IMR-90 (cell line): ENCODE data around the gene DDHD1. TPM values are rescaled to one million over a fixed set of nuclear protein-coding genes. Genes with fewer than 3 reads are reported as not detected.

ENCODE experiments used
- ATAC-seq: fragments of 200-7000 bp; cut with Tn5 transposase; 2 replicates; pipeline ENCODE4 v1.9.1; 2020; ENCODE audit warnings: low read depth, mild to moderate bottlenecking, moderate library complexity
- BruUV-seq: library from RNA; stranded (reverse); fragments of 400-500 nt; replicated peaks from 2 replicates; lab custom pipeline; 2021; lab: Mats Ljungman, UMichigan
- CTCF ChIA-PET: fragments of 300-600 bp; formaldehyde crosslinking; extraction: SDS; loops from one replicate; lab custom pipeline; 2021; ENCODE audit warnings: antibody characterized with exemption; lab: Yijun Ruan, JAX
- POLR2A ChIA-PET: fragments of 300-600 bp; sonication (Branson Sonifier 250); formaldehyde crosslinking; loops from one replicate; lab custom pipeline; 2022; ENCODE audit warnings: antibody characterized with exemption; ENCODE audit not compliant: unreplicated experiment; lab: Charles Lee
- DNase-seq: peaks from one replicate; pipeline ENCODE4 v3.0.0; 2013
- H2AFZ ChIP-seq: replicated peaks from 2 replicates; pipeline ENCODE3; 2013; ENCODE audit warnings: low read length, mild to moderate bottlenecking; ENCODE audit not compliant: poor library complexity
- H2AK5ac ChIP-seq: 2 replicates; pipeline ENCODE4 v1.6.1; 2013; ENCODE audit warnings: low read depth, low read length, inconsistent platforms
- H2AK9ac ChIP-seq: replicated peaks from 2 replicates; pipeline ENCODE3; 2013; ENCODE audit warnings: mild to moderate bottlenecking, low read depth, low read length, moderate library complexity; ENCODE audit not compliant: poor library complexity
- H2BK120ac ChIP-seq: 2 replicates; pipeline ENCODE4 v1.6.1; 2013; ENCODE audit warnings: low read depth, low read length, inconsistent platforms
- H2BK15ac ChIP-seq: 3 replicates; pipeline ENCODE4 v1.6.1; 2013; ENCODE audit warnings: low read depth, low read length, inconsistent platforms
- H2BK20ac ChIP-seq: 2 replicates; pipeline ENCODE4 v1.6.1; 2013; ENCODE audit warnings: low read depth, mild to moderate bottlenecking, inconsistent platforms, low read length, moderate library complexity
- H2BK5ac ChIP-seq: 2 replicates; pipeline ENCODE4 v1.6.1; 2013; ENCODE audit warnings: mild to moderate bottlenecking, low read depth, low read length, inconsistent platforms; ENCODE audit not compliant: poor library complexity, severe bottlenecking
- H3K14ac ChIP-seq: replicated peaks from 2 replicates; pipeline ENCODE4 v1.6.1; 2013; ENCODE audit warnings: low read depth, low read length, inconsistent platforms
- H3K18ac ChIP-seq: 2 replicates; pipeline ENCODE4 v1.6.1; 2013; ENCODE audit warnings: low read depth, low read length, control low read depth
- H3K23ac ChIP-seq: 2 replicates; pipeline ENCODE4 v1.6.1; 2013; ENCODE audit warnings: low read depth, low read length, inconsistent platforms
- H3K27ac ChIP-seq: 2 replicates; pipeline ENCODE4 v1.5.1; 2013; ENCODE audit warnings: mild to moderate bottlenecking, control low read depth, low read length; ENCODE audit not compliant: insufficient read depth
- H3K27me3 ChIP-seq: 2 replicates; pipeline ENCODE4 v1.6.1; 2013; ENCODE audit warnings: low read length; ENCODE audit not compliant: control insufficient read depth, insufficient read depth
- H3K36me3 ChIP-seq: 2 replicates; pipeline ENCODE4 v1.6.1; 2013; ENCODE audit warnings: low read length, mixed read lengths; ENCODE audit not compliant: control insufficient read depth, insufficient read depth
- H3K4ac ChIP-seq: 2 replicates; pipeline ENCODE4 v1.6.1; 2013; ENCODE audit warnings: low read depth, low read length, inconsistent platforms
- H3K4me1 ChIP-seq: 2 replicates; pipeline ENCODE4 v1.6.1; 2013; ENCODE audit warnings: low read length, mixed read lengths; ENCODE audit not compliant: control insufficient read depth, insufficient read depth
- H3K4me2 ChIP-seq: 2 replicates; pipeline ENCODE4 v1.6.1; 2013; ENCODE audit warnings: low read depth, mild to moderate bottlenecking, control low read depth, low read length, moderate library complexity
- H3K4me3 ChIP-seq: 2 replicates; pipeline ENCODE4 v1.5.1; 2013; ENCODE audit warnings: low read depth, mild to moderate bottlenecking, control low read depth, low read length, moderate library complexity; ENCODE audit not compliant: insufficient read depth
- H3K56ac ChIP-seq: 2 replicates; pipeline ENCODE4 v1.6.1; 2013; ENCODE audit warnings: low read length, inconsistent platforms; ENCODE audit not compliant: insufficient read depth; ENCODE audit errors: extremely low read depth
- H3K79me1 ChIP-seq, 2 experiments: 2 replicates each; pipeline ENCODE4 v1.6.1; 2013; ENCODE audit warnings: low read length in 2 of 2, inconsistent platforms in 1 of 2, low read depth in 1 of 2
- H3K9ac ChIP-seq: 2 replicates; pipeline ENCODE4 v1.6.1; 2013; ENCODE audit warnings: low read depth, low read length, control low read depth
- H3K9me1 ChIP-seq: 2 replicates; pipeline ENCODE4 v1.6.1; 2013; ENCODE audit warnings: low read length, inconsistent platforms; ENCODE audit not compliant: insufficient read depth
- H3K9me3 ChIP-seq: 2 replicates; pipeline ENCODE4 v1.6.1; 2013; ENCODE audit warnings: low read length; ENCODE audit not compliant: control insufficient read depth, insufficient read depth
- H4K20me1 ChIP-seq: 2 replicates; pipeline ENCODE4 v1.6.1; 2013; ENCODE audit warnings: low read length, inconsistent platforms; ENCODE audit not compliant: insufficient read depth
- H4K5ac ChIP-seq: 2 replicates; pipeline ENCODE4 v1.6.1; 2013; ENCODE audit warnings: mild to moderate bottlenecking, low read depth, low read length, control low read depth
- H4K8ac ChIP-seq, 2 experiments: 2 replicates each; pipeline ENCODE4 v1.6.1; 2013; ENCODE audit warnings: low read depth in 2 of 2, low read length in 2 of 2, control low read depth in 1 of 2, inconsistent platforms in 1 of 2
- H4K91ac ChIP-seq: 2 replicates; pipeline ENCODE4 v1.6.1; 2013; ENCODE audit warnings: low read depth, low read length, inconsistent platforms; ENCODE audit not compliant: insufficient read depth
- BHLHE40 ChIP-seq: fragments of 150-350 bp; IDR thresholded peaks from 2 replicates; pipeline ENCODE4 v1.6.1; 2016; ENCODE audit warnings: mild to moderate bottlenecking, low read depth, low read length
- CEBPB ChIP-seq: IDR thresholded peaks from 2 replicates; pipeline ENCODE4 v1.6.1; 2012; ENCODE audit warnings: low read depth, low read length, improper control_type of control experiment
- CHD1 ChIP-seq: IDR thresholded peaks from 2 replicates; pipeline ENCODE4 v1.6.1; 2012; ENCODE audit warnings: low read depth, low read length, improper control_type of control experiment
- FOS ChIP-seq: fragments of 150-350 bp; IDR thresholded peaks from 2 replicates; pipeline ENCODE4 v1.6.1; 2016; ENCODE audit warnings: low read depth, low read length
- MAFK ChIP-seq: IDR thresholded peaks from 2 replicates; pipeline ENCODE4 v1.6.1; 2012; ENCODE audit warnings: low read depth, low read length, improper control_type of control experiment
- MAZ ChIP-seq: IDR thresholded peaks from 2 replicates; pipeline ENCODE4 v1.6.1; 2012; ENCODE audit warnings: low read depth, mild to moderate bottlenecking, low read length, improper control_type of control experiment, moderate library complexity, borderline replicate concordance
- MXI1 ChIP-seq: IDR thresholded peaks from 2 replicates; pipeline ENCODE4 v1.6.1; 2012; ENCODE audit warnings: low read depth, mild to moderate bottlenecking, low read length, moderate library complexity, borderline replicate concordance
- NFE2L2 ChIP-seq: fragments of 150-350 bp; IDR thresholded peaks from 2 replicates; pipeline ENCODE4 v1.6.1; 2016; ENCODE audit warnings: low read depth, mild to moderate bottlenecking, low read length
- POLR2A ChIP-seq: IDR thresholded peaks from 2 replicates; pipeline ENCODE4 v1.6.1; 2012; ENCODE audit warnings: mild to moderate bottlenecking, low read depth, low read length
- RAD21 ChIP-seq: IDR thresholded peaks from 2 replicates; pipeline ENCODE4 v1.6.1; 2012; ENCODE audit warnings: low read length, improper control_type of control experiment
- RCOR1 ChIP-seq: IDR thresholded peaks from 2 replicates; pipeline ENCODE4 v1.6.1; 2012; ENCODE audit warnings: mild to moderate bottlenecking, low read length, improper control_type of control experiment; ENCODE audit not compliant: insufficient replicate concordance
- RFX5 ChIP-seq: IDR thresholded peaks from 2 replicates; pipeline ENCODE4 v1.8.0; 2012; ENCODE audit warnings: low read depth, mild to moderate bottlenecking, low read length, moderate library complexity
- SMC3 ChIP-seq: fragments of 150-350 bp; IDR thresholded peaks from 2 replicates; pipeline ENCODE4 v1.6.1; 2016; ENCODE audit warnings: low read depth, mild to moderate bottlenecking, antibody characterized with exemption, low read length, moderate library complexity
- WGBS, 2 experiments: methylation state at CpG; one replicate each; pipeline versions ENCODE4 v1.1.5 to v1.1.7; 2013; ENCODE audit warnings: missing lambda C conversion rate in 2 of 2; ENCODE audit not compliant: insufficient read length in 1 of 2; ENCODE audit errors: extremely low coverage in 2 of 2; 5-methylcytosine and 5-hydroxymethylcytosine counted together
- dilution Hi-C: fragments of 300-500 bp; cut with HindIII; formaldehyde crosslinking; loops from one replicate; pipeline ENCODE4 v1.14.3; 2018; ENCODE audit warnings: low sequenced_read_pairs; ENCODE audit not compliant: unreplicated experiment
- in situ Hi-C: fragments of 300-500 bp; cut with MboI; formaldehyde crosslinking; loops from 3 replicates; pipeline ENCODE4 v1.14.3; 2019; ENCODE audit warnings: low sequenced_read_pairs, inconsistent platforms, mixed read lengths
- intact Hi-C: fragments of 100-400 bp; cut with micrococcal nuclease; formaldehyde crosslinking; loops from 2 replicates; pipeline ENCODE4 v1.10.0; 2022
- polyA plus RNA-seq, 3 experiments: library from polyadenylated mRNA; depleted of rRNA; stranded (reverse); fragments of >200 nt; gene quantifications; 2 replicates each; pipeline ENCODE4 v1.2.3, GENCODE V29; 2012; ENCODE audit warnings: low replicate concordance in 1 of 3
- total RNA-seq: library from RNA; depleted of rRNA; stranded (reverse); fragments of >200 nt; gene quantifications from 2 replicates; pipeline ENCODE4 v1.2.3, GENCODE V29; 2012
- TF ChIP-seq, protein P1 (sequence below): fragments of 150-350 bp; IDR thresholded peaks from 2 replicates; pipeline ENCODE4 v1.6.1; 2017; ENCODE audit warnings: mild to moderate bottlenecking, antibody characterized with exemption, low read length, low read depth
- TF ChIP-seq, protein P2 (sequence below): conservative IDR thresholded peaks from 2 replicates; pipeline ENCODE4 v1.5.1; 2012; ENCODE audit warnings: mild to moderate bottlenecking, low read depth, low read length, improper control_type of control experiment
- TF ChIP-seq, protein P3 (sequence below): fragments of 150-350 bp; IDR thresholded peaks from 2 replicates; pipeline ENCODE4 v1.6.1; 2016; ENCODE audit warnings: low read depth, mild to moderate bottlenecking, low read length, moderate library complexity, borderline replicate concordance

DDHD1 gene
- total and polyA plus RNA-seq, 2 of the 4 experiments (the other 2 are of a cell fraction), result 4.5 to 9.0 TPM

DNA sequence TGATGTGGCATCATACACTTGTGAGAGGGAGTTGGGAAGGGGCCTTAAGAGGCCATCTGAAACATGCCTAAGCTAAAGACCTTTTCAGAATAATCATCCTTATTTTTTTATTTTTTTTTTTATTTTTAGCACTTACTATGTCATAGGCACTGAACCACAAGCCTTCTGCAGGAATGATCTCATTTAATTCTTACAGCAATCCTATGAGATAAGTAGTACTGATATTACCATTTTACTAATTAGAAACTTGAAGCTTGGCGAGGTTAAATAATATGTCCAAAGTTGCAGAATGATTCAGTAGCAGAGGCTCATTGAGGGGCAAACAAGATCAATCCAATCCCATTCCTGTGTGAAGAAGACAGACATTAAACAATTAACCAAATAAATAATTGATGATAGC, 33.4 kb upstream of the DDHD1 start:
- no peaks in the 10 kb centered on the region for H3K36me3 ChIP-seq
- WGBS, 2 experiments, result no CpG with 5 or more reads among the region's 1 CpG
- H2BK120ac ChIP-seq, result no peak overlapping the region
- H2BK20ac ChIP-seq, result no peak overlapping the region
- no peak overlapping the region for H2AK9ac ChIP-seq
- no peak overlapping the region for H2BK15ac ChIP-seq
- no peaks in the 10 kb centered on the region for H3K9me1 ChIP-seq
- no peak for TF ChIP-seq CHD1
- no peak for TF ChIP-seq SMC3
- TF ChIP-seq BHLHE40, result no peak
- TF ChIP-seq NFE2L2, result no peak
- no peak for TF ChIP-seq MXI1
- TF ChIP-seq, protein P1, sequence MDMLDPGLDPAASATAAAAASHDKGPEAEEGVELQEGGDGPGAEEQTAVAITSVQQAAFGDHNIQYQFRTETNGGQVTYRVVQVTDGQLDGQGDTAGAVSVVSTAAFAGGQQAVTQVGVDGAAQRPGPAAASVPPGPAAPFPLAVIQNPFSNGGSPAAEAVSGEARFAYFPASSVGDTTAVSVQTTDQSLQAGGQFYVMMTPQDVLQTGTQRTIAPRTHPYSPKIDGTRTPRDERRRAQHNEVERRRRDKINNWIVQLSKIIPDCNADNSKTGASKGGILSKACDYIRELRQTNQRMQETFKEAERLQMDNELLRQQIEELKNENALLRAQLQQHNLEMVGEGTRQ, result no peak
- no peak for TF ChIP-seq MAZ
- no peak for TF ChIP-seq FOS
- TF ChIP-seq, protein P2, sequence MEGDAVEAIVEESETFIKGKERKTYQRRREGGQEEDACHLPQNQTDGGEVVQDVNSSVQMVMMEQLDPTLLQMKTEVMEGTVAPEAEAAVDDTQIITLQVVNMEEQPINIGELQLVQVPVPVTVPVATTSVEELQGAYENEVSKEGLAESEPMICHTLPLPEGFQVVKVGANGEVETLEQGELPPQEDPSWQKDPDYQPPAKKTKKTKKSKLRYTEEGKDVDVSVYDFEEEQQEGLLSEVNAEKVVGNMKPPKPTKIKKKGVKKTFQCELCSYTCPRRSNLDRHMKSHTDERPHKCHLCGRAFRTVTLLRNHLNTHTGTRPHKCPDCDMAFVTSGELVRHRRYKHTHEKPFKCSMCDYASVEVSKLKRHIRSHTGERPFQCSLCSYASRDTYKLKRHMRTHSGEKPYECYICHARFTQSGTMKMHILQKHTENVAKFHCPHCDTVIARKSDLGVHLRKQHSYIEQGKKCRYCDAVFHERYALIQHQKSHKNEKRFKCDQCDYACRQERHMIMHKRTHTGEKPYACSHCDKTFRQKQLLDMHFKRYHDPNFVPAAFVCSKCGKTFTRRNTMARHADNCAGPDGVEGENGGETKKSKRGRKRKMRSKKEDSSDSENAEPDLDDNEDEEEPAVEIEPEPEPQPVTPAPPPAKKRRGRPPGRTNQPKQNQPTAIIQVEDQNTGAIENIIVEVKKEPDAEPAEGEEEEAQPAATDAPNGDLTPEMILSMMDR, result no peak
- TF ChIP-seq RFX5, result no peak
- TF ChIP-seq RAD21, result no peak
- TF ChIP-seq POLR2A, result no peak
- TF ChIP-seq CEBPB, result no peak
- no peak for TF ChIP-seq RCOR1
- TF ChIP-seq, protein P3, sequence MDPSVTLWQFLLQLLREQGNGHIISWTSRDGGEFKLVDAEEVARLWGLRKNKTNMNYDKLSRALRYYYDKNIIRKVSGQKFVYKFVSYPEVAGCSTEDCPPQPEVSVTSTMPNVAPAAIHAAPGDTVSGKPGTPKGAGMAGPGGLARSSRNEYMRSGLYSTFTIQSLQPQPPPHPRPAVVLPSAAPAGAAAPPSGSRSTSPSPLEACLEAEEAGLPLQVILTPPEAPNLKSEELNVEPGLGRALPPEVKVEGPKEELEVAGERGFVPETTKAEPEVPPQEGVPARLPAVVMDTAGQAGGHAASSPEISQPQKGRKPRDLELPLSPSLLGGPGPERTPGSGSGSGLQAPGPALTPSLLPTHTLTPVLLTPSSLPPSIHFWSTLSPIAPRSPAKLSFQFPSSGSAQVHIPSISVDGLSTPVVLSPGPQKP, result no peak
- no peak for TF ChIP-seq MAFK
- no peak overlapping the region for H2AK5ac ChIP-seq
- H3K27me3 ChIP-seq, result peaks cover 11% of the 10 kb centered on the region
- H2BK5ac ChIP-seq, result no peak overlapping the region
- no peak overlapping the region for H3K9ac ChIP-seq
- H4K5ac ChIP-seq, result no peak overlapping the region
- ATAC-seq (no peak), DNase-seq (no peak)
- no peak overlapping the region for H3K14ac ChIP-seq
- BruUV-seq, result no TSS peak
- H3K4me2 ChIP-seq, result no peak overlapping the region
- in situ Hi-C loops (no loop called here), dilution Hi-C loops (no loop called here), intact Hi-C loops (no loop called here)
- no peaks in the 10 kb centered on the region for H3K79me1 ChIP-seq
- H4K91ac ChIP-seq, result no peak overlapping the region
- ChIA-PET POLR2A (no interaction called here), CTCF (no interaction called here)
- H3K18ac ChIP-seq, result no peak overlapping the region
- H3K56ac ChIP-seq, result no peak overlapping the region
- H3K23ac ChIP-seq, result no peak overlapping the region
- H2AFZ ChIP-seq, result no peak overlapping the region
- no peaks in the 10 kb centered on the region for H4K20me1 ChIP-seq
- H3K4me3 ChIP-seq, result no peak overlapping the region
- no peaks in the 10 kb centered on the region for H3K4me1 ChIP-seq
- H3K27ac ChIP-seq, result no peak overlapping the region
- H4K8ac ChIP-seq, result no peak overlapping the region
- H3K9me3 ChIP-seq, result no peaks in the 10 kb centered on the region
- no peak overlapping the region for H3K4ac ChIP-seq
